Raji (cell line): ENCODE measurements around the gene XRCC3.

Experiments used
- POLR2A ChIP-seq: IDR thresholded peaks from 2 replicates; pipeline ENCODE4 v1.6.1; 2011; ENCODE audit warnings: low read depth, low read length, control low read depth; ENCODE audit not compliant: insufficient read depth

XRCC3 gene

GRCh38 chr14:103659631-103660030 is 55.6 kb downstream of the XRCC3 start:
- TF ChIP-seq POLR2A: no peak

- TF ChIP-seq POLR2A: no peak
Observed at GRCh38 chr14:103657471-103657870, 57.8 kb downstream of the XRCC3 start.

- no peak for TF ChIP-seq POLR2A
Observed at GRCh38 chr14:103656756-103657133, 58.5 kb downstream of the XRCC3 start.

- TF ChIP-seq POLR2A: no peak
Observed at GRCh38 chr14:103656031-103656755, 59.1 kb downstream of the XRCC3 start.

GRCh38 chr14:103654619-103655018 is 60.6 kb downstream of the XRCC3 start:
- TF ChIP-seq POLR2A: no peak

- TF ChIP-seq POLR2A: no peak
Observed at GRCh38 chr14:103653805-103654204, 61.4 kb downstream of the XRCC3 start.

- no peak for TF ChIP-seq POLR2A
Observed at GRCh38 chr14:103652806-103653205, 62.4 kb downstream of the XRCC3 start.

GRCh38 chr14:103651585-103651984 is 63.7 kb downstream of the XRCC3 start:
- no peak for TF ChIP-seq POLR2A

- TF ChIP-seq POLR2A: no peak
Observed at GRCh38 chr14:103650213-103650612, 65.0 kb downstream of the XRCC3 start.

GRCh38 chr14:103649001-103649400 is 66.2 kb downstream of the XRCC3 start:
- TF ChIP-seq POLR2A: no peak
